HFF-Myc (cell line): ENCODE measurements around the gene SBNO1.
A peak's percentile ranks its signal among the peaks of the same experiment; 100 is the strongest.

Experiments
- DNase-seq: peaks from one replicate; pipeline ENCODE4 v3.0.0-alpha.2; 2011; ENCODE audit warnings: low read depth; ENCODE audit errors: extremely low read depth
- H3K4me3 ChIP-seq: replicated peaks from 2 replicates; pipeline ENCODE4 v1.5.1; 2011; ENCODE audit warnings: low read depth, mild to moderate bottlenecking, control low read depth, low read length
- TF ChIP-seq, protein P1 (sequence below): IDR thresholded peaks from 2 replicates; pipeline ENCODE4 v1.5.1; 2012; ENCODE audit warnings: mild to moderate bottlenecking, low read depth, low read length, control low read depth; ENCODE audit errors: missing control alignments

Gene SBNO1

GRCh38 chr12:123282111-123282510, 82.5 kb downstream of the SBNO1 start:
- DNase-seq, result no peak
- TF ChIP-seq, protein P1, sequence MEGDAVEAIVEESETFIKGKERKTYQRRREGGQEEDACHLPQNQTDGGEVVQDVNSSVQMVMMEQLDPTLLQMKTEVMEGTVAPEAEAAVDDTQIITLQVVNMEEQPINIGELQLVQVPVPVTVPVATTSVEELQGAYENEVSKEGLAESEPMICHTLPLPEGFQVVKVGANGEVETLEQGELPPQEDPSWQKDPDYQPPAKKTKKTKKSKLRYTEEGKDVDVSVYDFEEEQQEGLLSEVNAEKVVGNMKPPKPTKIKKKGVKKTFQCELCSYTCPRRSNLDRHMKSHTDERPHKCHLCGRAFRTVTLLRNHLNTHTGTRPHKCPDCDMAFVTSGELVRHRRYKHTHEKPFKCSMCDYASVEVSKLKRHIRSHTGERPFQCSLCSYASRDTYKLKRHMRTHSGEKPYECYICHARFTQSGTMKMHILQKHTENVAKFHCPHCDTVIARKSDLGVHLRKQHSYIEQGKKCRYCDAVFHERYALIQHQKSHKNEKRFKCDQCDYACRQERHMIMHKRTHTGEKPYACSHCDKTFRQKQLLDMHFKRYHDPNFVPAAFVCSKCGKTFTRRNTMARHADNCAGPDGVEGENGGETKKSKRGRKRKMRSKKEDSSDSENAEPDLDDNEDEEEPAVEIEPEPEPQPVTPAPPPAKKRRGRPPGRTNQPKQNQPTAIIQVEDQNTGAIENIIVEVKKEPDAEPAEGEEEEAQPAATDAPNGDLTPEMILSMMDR, result no peak

DNA sequence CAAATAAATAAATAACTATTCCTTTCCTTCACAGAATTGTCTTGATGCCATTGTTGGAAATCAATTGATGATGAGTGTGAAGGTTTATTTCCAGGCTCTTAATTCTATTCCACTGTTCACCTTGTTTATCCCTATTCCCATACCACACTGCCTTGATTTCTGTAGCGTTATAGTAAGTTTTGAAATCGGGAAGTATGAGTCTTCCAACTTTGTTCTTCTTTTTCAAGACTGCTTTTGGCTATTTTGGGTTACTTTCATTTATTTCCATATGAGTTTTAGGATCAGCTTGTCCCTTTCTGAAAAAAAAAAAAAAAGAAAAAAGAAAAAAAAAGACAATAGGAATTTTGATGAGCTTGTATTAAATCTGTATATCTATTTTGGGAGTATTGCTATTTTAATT, 83.7 kb downstream of the SBNO1 start:
- H3K4me3 ChIP-seq, result no peak overlapping the region
- no peak for DNase-seq
- TF ChIP-seq, protein P1, result no peak

More at GRCh38 chr12:123282111-123282510, 82.5 kb downstream of the SBNO1 start:
- no peak overlapping the region for H3K4me3 ChIP-seq

DNA sequence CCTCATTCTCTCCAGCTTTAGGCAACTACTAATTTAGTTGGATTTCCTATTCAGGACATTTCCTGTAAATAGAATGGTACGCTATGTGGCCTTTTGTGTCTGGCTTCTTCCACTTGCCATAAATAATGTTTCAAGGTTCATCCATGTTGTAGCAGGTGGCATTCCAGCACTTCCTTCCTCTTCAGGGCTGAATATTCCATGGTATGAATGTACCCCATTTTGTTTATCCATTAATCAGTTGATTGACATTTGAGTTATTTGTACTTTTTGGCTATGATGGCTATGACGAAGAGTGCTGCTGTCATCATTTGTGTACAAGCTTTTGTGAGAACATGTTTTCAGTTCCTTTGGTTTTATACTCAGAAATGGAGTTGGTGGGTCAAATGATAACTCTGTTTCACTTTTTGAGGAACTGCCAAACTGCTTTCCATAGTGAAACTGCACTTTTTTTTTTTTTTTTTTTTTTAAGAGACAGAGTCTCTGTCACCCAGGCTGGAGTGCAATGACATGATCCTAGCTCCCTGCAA, 86.5 kb downstream of the SBNO1 start:
- H3K4me3 ChIP-seq, result no peak overlapping the region
- TF ChIP-seq, protein P1, result no peak
- DNase-seq, result no peak

DNA sequence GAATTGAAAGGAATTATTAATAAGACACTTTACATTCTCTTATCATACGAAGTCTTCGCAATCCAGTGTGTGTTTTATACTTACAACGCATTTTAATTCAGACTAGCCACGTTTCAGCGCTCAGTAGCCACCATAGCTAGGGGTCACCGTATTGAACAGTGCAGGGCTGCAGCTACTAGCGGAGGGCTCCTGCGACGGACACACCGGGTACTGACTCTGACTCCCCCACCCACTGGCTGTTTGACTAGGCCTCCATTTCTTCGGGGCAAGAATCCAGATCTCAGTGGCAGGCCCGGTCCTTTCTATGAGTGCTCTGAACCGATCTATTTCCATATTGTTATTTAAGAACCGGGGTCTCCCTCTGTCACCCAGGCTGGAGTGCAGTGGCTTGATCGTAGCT, 91.5 kb downstream of the SBNO1 start:
- no peak for DNase-seq
- TF ChIP-seq, protein P1, result no peak
- H3K4me3 ChIP-seq, result no peak overlapping the region

DNA sequence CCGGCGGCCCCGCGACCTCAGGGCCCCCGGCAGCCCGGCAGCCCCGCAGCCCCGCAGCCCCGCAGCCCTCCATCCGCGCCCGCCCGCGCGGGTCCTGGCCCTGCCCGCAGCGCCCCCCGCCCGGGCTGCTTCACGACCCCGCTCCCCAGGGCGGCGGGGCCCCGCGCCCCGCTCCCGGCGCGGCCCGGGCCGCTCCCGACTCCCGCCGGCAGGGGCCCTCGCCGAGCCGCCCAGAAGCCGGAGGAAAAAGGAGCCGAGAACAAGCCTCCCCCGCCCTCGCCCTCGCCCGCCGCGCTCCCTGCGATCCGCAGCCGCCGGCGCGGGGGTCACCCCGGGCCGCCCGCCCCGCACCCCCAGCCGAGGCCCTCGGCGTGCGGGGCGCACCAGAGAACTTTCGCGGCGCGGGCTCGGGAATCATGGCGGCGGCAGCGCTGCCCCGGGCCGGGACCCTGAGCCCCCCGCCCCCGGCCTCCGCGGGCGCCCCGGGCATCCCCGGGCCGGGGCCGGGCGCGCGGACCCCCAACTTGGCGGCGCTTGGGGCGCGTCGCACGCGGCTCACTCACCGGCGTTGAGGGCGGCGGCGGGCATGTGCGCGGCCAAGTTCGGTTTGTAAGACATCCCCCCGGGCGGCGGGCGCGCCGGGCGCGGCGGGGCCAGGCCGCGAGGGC, 93.5 kb downstream of the SBNO1 start:
- H3K4me3 ChIP-seq, result peak overlapping the region; percentile 80
- DNase-seq, result no peak
- TF ChIP-seq, protein P1, result peak; percentile 12

DNA sequence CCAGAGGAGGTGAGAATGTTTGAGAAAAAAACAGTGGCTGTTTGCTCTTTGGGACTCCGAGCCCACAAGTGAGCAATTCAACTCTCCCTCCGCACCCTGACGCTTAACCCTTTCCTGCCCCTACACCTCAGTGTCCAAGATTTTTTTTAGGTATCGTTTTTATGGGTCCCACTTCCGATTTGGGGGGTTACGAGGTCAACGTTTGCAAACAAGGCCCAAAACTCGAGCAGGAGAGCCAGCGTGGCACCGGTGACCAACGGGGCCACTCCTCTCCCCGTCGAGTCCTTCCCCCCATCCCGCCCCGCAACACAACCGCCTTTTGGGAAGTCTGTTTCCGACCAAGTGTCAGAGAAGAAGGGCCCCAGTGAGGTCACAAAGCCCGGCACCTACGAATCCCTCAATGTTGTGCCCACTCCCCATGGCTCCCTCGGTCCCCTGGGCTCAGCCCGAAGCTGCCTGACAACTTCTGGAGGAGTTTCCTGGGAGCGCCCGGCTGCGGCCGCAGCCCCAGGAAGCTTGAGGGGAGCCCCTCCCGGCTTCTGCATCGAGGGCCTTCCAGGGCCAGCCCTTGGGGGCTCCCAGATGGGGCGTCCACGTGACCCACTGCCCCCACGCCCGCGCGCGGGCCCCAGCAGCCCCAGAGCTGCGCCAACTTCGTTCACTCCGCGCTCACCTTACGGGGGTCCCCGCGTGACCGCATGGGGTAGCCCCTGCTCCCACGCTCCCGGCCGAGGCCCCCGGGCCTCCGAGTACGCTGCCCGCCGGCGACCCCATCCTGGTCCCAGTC, 94.2 kb downstream of the SBNO1 start:
- TF ChIP-seq, protein P1, result no peak
- H3K4me3 ChIP-seq, result peak overlapping the region; percentile 80
- DNase-seq, result no peak

- DNase-seq, result no peak
- TF ChIP-seq, protein P1, result no peak
- peak overlapping the region; percentile 80 for H3K4me3 ChIP-seq
These were observed 94.8 kb downstream of the SBNO1 start for GRCh38 chr12:123269896-123270213.
